Measurements from ENCODE around the gene TGIF2.
A peak's percentile ranks its signal among the peaks of the same experiment; 100 is the strongest.
"Not testable (repeated sequence)": the region's sequence is repeated elsewhere in the genome, so short reads cannot be mapped to it uniquely, and the experiment has no call there.

Gene TGIF2

GRCh38 chr20:36624068-36624943 lies 50.9 kb downstream of the TGIF2 start:
- no peak overlapping the region for H3K4me3 Mint-ChIP-seq
- ATAC-seq (replicated peaks; ENCODE audit: extremely low read depth, poor library complexity, severe bottlenecking) = no peak
- H3K27ac Mint-ChIP-seq (ENCODE audit: low read depth) = peak overlapping the region; percentile 64
- H3K36me3 Mint-ChIP-seq (ENCODE audit: insufficient read depth) = peaks cover 52% of the 10 kb centered on the region
- peaks cover 46% of the 10 kb centered on the region for H3K4me1 Mint-ChIP-seq
- H3K9me3 Mint-ChIP-seq = no peaks in the 10 kb centered on the region
- no peaks in the 10 kb centered on the region for H3K27me3 Mint-ChIP-seq
- no peak for DNase-seq (ENCODE audit: low spot score in 2 of 2)

- H3K4me3 Mint-ChIP-seq = no peak overlapping the region
- H3K4me1 Mint-ChIP-seq = peaks cover 51% of the 10 kb centered on the region
Observed at GRCh38 chr20:36624944-36625324, 51.5 kb downstream of the TGIF2 start.

GRCh38 chr20:36628076-36628475 lies 54.7 kb downstream of the TGIF2 start:
- peaks cover 58% of the 10 kb centered on the region for H3K36me3 Mint-ChIP-seq (ENCODE audit: insufficient read depth)
- H3K27me3 Mint-ChIP-seq = no peaks in the 10 kb centered on the region
- H3K27ac Mint-ChIP-seq (ENCODE audit: low read depth) = peak overlapping the region; percentile 90
- DNase-seq (ENCODE audit: low spot score in 2 of 2) (peak in 1 of 2 donors; percentile 73), ATAC-seq (replicated peaks; ENCODE audit: extremely low read depth, poor library complexity, severe bottlenecking) (peak; percentile 88)
- H3K4me3 Mint-ChIP-seq = peak overlapping the region; percentile 20
- H3K4me1 Mint-ChIP-seq = peaks cover 57% of the 10 kb centered on the region
- no peaks in the 10 kb centered on the region for H3K9me3 Mint-ChIP-seq

More at GRCh38 chr20:36624944-36625324, 51.5 kb downstream of the TGIF2 start:
- Mint-ChIP-seq H3K36me3 (ENCODE audit: insufficient read depth) (peaks cover 55% of the 10 kb centered on the region), H3K27ac (ENCODE audit: low read depth) (peak overlapping the region; percentile 64), H3K9me3 (no peaks in the 10 kb centered on the region), H3K27me3 (no peaks in the 10 kb centered on the region)
- ATAC-seq (replicated peaks; ENCODE audit: extremely low read depth, poor library complexity, severe bottlenecking) (no peak), DNase-seq (ENCODE audit: low spot score in 2 of 2) (no peak)

GRCh38 chr20:36629719-36630681 lies 56.6 kb downstream of the TGIF2 start:
- H3K4me3 Mint-ChIP-seq = peak overlapping the region; percentile 74
- peaks cover 52% of the 10 kb centered on the region for H3K4me1 Mint-ChIP-seq
- ATAC-seq (replicated peaks; ENCODE audit: extremely low read depth, poor library complexity, severe bottlenecking) (peak; percentile 71), DNase-seq (ENCODE audit: low spot score in 2 of 2) (peak in 1 of 2 donors; percentile 52)
- H3K9me3 Mint-ChIP-seq = no peaks in the 10 kb centered on the region
- no peaks in the 10 kb centered on the region for H3K27me3 Mint-ChIP-seq
- peaks cover 52% of the 10 kb centered on the region for H3K36me3 Mint-ChIP-seq (ENCODE audit: insufficient read depth)
- H3K27ac Mint-ChIP-seq (ENCODE audit: low read depth) = peak overlapping the region; percentile 90

- Mint-ChIP-seq H3K4me1 (peaks cover 53% of the 10 kb centered on the region), H3K36me3 (ENCODE audit: insufficient read depth) (peaks cover 51% of the 10 kb centered on the region), H3K9me3 (no peaks in the 10 kb centered on the region), H3K27me3 (no peaks in the 10 kb centered on the region), H3K27ac (ENCODE audit: low read depth) (peak overlapping the region; percentile 89), H3K4me3 (no peak overlapping the region)
- no peak for DNase-seq (ENCODE audit: low spot score in 2 of 2)
- ATAC-seq (replicated peaks; ENCODE audit: extremely low read depth, poor library complexity, severe bottlenecking) = no peak
Observed at GRCh38 chr20:36631646-36632045, 58.2 kb downstream of the TGIF2 start.

GRCh38 chr20:36632147-36632486 lies 58.7 kb downstream of the TGIF2 start:
- DNase-seq (ENCODE audit: low spot score in 2 of 2) (no peak), ATAC-seq (replicated peaks; ENCODE audit: extremely low read depth, poor library complexity, severe bottlenecking) (no peak)
- Mint-ChIP-seq H3K36me3 (ENCODE audit: insufficient read depth) (peaks cover 51% of the 10 kb centered on the region), H3K27ac (ENCODE audit: low read depth) (peak overlapping the region; percentile 89), H3K9me3 (no peaks in the 10 kb centered on the region), H3K4me1 (peaks cover 49% of the 10 kb centered on the region), H3K27me3 (no peaks in the 10 kb centered on the region), H3K4me3 (no peak overlapping the region)

- ATAC-seq (replicated peaks; ENCODE audit: extremely low read depth, poor library complexity, severe bottlenecking) = no peak
- H3K27me3 Mint-ChIP-seq = no peaks in the 10 kb centered on the region
- DNase-seq (ENCODE audit: low spot score in 2 of 2) = no peak
- H3K4me3 Mint-ChIP-seq = no peak overlapping the region
- peak overlapping the region; percentile 89 for H3K27ac Mint-ChIP-seq (ENCODE audit: low read depth)
- peaks cover 44% of the 10 kb centered on the region for H3K4me1 Mint-ChIP-seq
- H3K9me3 Mint-ChIP-seq = no peaks in the 10 kb centered on the region
- H3K36me3 Mint-ChIP-seq (ENCODE audit: insufficient read depth) = peaks cover 49% of the 10 kb centered on the region
Observed at GRCh38 chr20:36632487-36633284, 59.3 kb downstream of the TGIF2 start.

GRCh38 chr20:36633285-36633772 lies 59.9 kb downstream of the TGIF2 start:
- Mint-ChIP-seq H3K4me3 (no peak overlapping the region), H3K9me3 (no peaks in the 10 kb centered on the region), H3K36me3 (ENCODE audit: insufficient read depth) (peaks cover 49% of the 10 kb centered on the region), H3K27me3 (no peaks in the 10 kb centered on the region), H3K27ac (ENCODE audit: low read depth) (peak overlapping the region; percentile 89), H3K4me1 (peaks cover 40% of the 10 kb centered on the region)
- ATAC-seq (replicated peaks; ENCODE audit: extremely low read depth, poor library complexity, severe bottlenecking) (no peak), DNase-seq (ENCODE audit: low spot score in 2 of 2) (no peak)

GRCh38 chr20:36634342-36634741 lies 60.9 kb downstream of the TGIF2 start:
- no peak overlapping the region for H3K4me3 Mint-ChIP-seq
- H3K27ac Mint-ChIP-seq (ENCODE audit: low read depth) = peak overlapping the region; percentile 61
- ATAC-seq (replicated peaks; ENCODE audit: extremely low read depth, poor library complexity, severe bottlenecking) = no peak
- no peaks in the 10 kb centered on the region for H3K27me3 Mint-ChIP-seq
- H3K9me3 Mint-ChIP-seq = no peaks in the 10 kb centered on the region
- no peak for DNase-seq (ENCODE audit: low spot score in 2 of 2)
- peaks cover 34% of the 10 kb centered on the region for H3K4me1 Mint-ChIP-seq
- H3K36me3 Mint-ChIP-seq (ENCODE audit: insufficient read depth) = peaks cover 59% of the 10 kb centered on the region

GRCh38 chr20:36638876-36639400 lies 65.5 kb downstream of the TGIF2 start:
- peaks cover 78% of the 10 kb centered on the region for H3K36me3 Mint-ChIP-seq (ENCODE audit: insufficient read depth)
- H3K4me1 Mint-ChIP-seq = peaks cover 33% of the 10 kb centered on the region
- DNase-seq (ENCODE audit: low spot score in 2 of 2); H3K4me3 Mint-ChIP-seq; H3K27ac Mint-ChIP-seq (ENCODE audit: low read depth); H3K27me3 Mint-ChIP-seq; H3K9me3 Mint-ChIP-seq; ATAC-seq (replicated peaks; ENCODE audit: extremely low read depth, poor library complexity, severe bottlenecking): not testable (repeated sequence)

GRCh38 chr20:36641506-36641843 lies 68.1 kb downstream of the TGIF2 start:
- H3K27ac Mint-ChIP-seq (ENCODE audit: low read depth) = peak overlapping the region; percentile 85

GRCh38 chr20:36642136-36642535 lies 68.7 kb downstream of the TGIF2 start:
- Mint-ChIP-seq H3K4me3 (peak overlapping the region; percentile 96), H3K9me3 (no peaks in the 10 kb centered on the region), H3K27ac (ENCODE audit: low read depth) (peak overlapping the region; percentile 85), H3K36me3 (ENCODE audit: insufficient read depth) (peaks cover 73% of the 10 kb centered on the region), H3K4me1 (peaks cover 51% of the 10 kb centered on the region), H3K27me3 (no peaks in the 10 kb centered on the region)
- ATAC-seq (replicated peaks; ENCODE audit: extremely low read depth, poor library complexity, severe bottlenecking) (no peak), DNase-seq (ENCODE audit: low spot score in 2 of 2) (no peak)

More at GRCh38 chr20:36641506-36641843, 68.1 kb downstream of the TGIF2 start:
- Mint-ChIP-seq H3K36me3 (ENCODE audit: insufficient read depth) (peaks cover 77% of the 10 kb centered on the region), H3K9me3 (no peaks in the 10 kb centered on the region), H3K27me3 (no peaks in the 10 kb centered on the region), H3K4me3 (peak overlapping the region; percentile 96), H3K4me1 (peaks cover 47% of the 10 kb centered on the region)
- no peak for DNase-seq (ENCODE audit: low spot score in 2 of 2)
- no peak for ATAC-seq (replicated peaks; ENCODE audit: extremely low read depth, poor library complexity, severe bottlenecking)

Measured in central memory CD8-positive, alpha-beta T cell (primary cell).